Breast epithelium (tissue), 3 donors: ENCODE data around the gene CRTC1.

Experiments
- POLR2A ChIP-seq: fragments of 450-650 bp; IDR thresholded peaks from one replicate; pipeline ENCODE4 v1.6.1; 2016; ENCODE audit warnings: antibody characterized with exemption, mild to moderate bottlenecking, moderate library complexity
- POLR2AphosphoS5 ChIP-seq, 3 donors: sonication (generic); formaldehyde crosslinking; IDR thresholded peaks; one replicate each; pipeline ENCODE4 v1.6.1; 2017; ENCODE audit warnings: antibody characterized with exemption in 3 of 3

DNA sequence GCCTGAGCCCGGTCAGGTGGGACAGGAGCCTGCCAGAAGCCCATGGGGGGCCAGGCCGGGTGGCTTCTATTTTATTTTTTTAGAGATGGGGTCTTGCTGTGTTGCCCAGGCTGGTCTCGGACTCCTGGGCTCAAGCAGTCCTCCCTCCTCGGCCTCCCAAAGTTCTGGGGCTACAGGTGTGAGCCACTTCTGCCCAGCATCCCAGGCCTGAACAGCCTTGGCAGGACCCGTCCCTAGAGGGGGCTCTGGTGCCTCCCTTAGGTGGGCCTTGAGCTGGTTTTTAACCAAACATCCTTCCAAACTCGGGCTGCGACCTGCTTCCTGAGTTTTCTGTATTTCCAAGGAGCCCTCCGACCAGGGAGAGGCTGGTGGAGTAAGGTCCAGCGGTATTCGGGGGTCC is 97.2 kb downstream of the CRTC1 start:
- no peak for TF ChIP-seq POLR2AphosphoS5 (IDR thresholded peaks at IDR 0.05)
- no peak for TF ChIP-seq POLR2A
